ENCODE results near the gene WDR4.

DNA sequence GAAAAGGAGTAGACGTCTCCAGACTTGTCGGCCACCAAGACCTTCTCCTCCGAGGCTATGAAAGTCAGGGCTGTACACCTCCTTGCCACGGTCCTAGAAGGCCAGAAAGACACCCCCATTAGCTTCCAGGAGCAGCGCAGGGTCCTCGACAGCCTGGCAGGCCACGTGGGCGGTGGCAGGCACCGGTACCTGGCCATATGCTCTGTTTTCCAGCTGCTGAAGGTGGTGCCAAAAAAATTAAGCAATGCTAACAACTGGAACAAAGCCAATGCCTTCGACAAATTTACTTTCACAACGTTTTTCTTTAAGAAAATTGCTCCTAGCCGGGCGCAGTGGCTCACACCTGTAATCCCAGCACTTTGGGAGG, 15.9 kb downstream of the WDR4 start:
- no peak for TF ChIP-seq CEBPB (IDR thresholded peaks at IDR 0.05; ENCODE audit: borderline replicate concordance in 1 of 2, low read depth in 2 of 2, low read length in 2 of 2)
- TF ChIP-seq EGR1 (IDR thresholded peaks at IDR 0.05; ENCODE audit: borderline replicate concordance in 1 of 2, low read depth in 2 of 2, low read length in 2 of 2): no peak
- TF ChIP-seq CTCF (IDR thresholded peaks at IDR 0.05 in 2 of 3, conservative IDR thresholded peaks at IDR 0.05 in 1 of 3; ENCODE audit: control insufficient read depth in 2 of 3, extremely low read depth in 1 of 3, insufficient read depth in 1 of 3, low read depth in 3 of 3, low read length in 3 of 3): no peak
- no peak for TF ChIP-seq IKZF1 (conservative IDR thresholded peaks at IDR 0.05)
- no peak for TF ChIP-seq NR2C2 (IDR thresholded peaks at IDR 0.05; ENCODE audit: borderline replicate concordance, control insufficient read depth, insufficient read length, low read depth)
- no peak for TF ChIP-seq FOXM1 (IDR thresholded peaks at IDR 0.05; ENCODE audit: low read depth, low read length)
- TF ChIP-seq TAF1 (IDR thresholded peaks at IDR 0.05; ENCODE audit: borderline replicate concordance, low read depth, low read length): no peak
- no peak for TF ChIP-seq POLR2A (IDR thresholded peaks at IDR 0.05; ENCODE audit: low read depth, low read length)
- TF ChIP-seq SIX5 (IDR thresholded peaks at IDR 0.05; ENCODE audit: low read depth, low read length, severe bottlenecking): no peak
